ENCODE data around the gene XPC. TPM values are rescaled to one million over a fixed set of nuclear protein-coding genes. Genes with fewer than 3 reads are reported as not detected.

The XPC gene
- polyA plus RNA-seq, 1 of the 3 experiments (the other 2 are of a cell fraction) = 50.0 TPM

DNA sequence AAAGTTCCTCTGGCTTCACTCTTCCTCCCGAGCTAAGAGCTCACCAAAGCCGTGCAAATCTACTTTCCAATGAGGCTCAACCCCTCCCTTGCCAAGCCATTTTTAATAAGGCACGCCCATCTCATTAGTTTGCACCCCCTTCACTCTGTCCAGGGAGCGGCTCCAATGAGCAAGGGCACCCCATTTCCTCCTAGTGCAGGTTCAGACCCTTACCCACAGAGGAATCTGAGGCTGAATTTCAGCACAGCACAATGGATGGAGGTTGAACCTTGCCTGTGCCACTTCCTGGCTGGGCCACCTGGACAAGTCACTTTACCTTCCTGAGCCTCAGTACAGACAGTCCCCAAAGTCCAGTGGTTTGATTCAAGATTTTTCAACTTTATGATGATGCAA lies 25.4 kb downstream of the XPC start:
- Histone ChIP-seq H2AFZ (ENCODE audit: low read depth) (no peak overlapping the region), H3F3A (replicated peaks; ENCODE audit: insufficient read depth) (no peaks in the 10 kb centered on the region), H3K27me3 (ENCODE audit: insufficient read depth) (no peaks in the 10 kb centered on the region), H3K4me1 (ENCODE audit: control insufficient read depth in 1 of 2, insufficient read depth in 2 of 2, low read depth in 1 of 2, low read length in 1 of 2) (peaks cover 0 to 2% of the 10 kb centered on the region in 2 experiments; a peak in 1 of 4 replicates), H3K9ac (no peak overlapping the region), H3K4me2 (no peak overlapping the region), H4K20me1 (ENCODE audit: insufficient read depth) (0 out of 2 replicates have a peak, but pooled peaks cover 9% of the 10 kb centered on the region), H3K79me2 (ENCODE audit: insufficient read depth) (peaks cover 38% of the 10 kb centered on the region; the same call in 1 of the 2 replicates), H3K9me2 (no peaks in the 10 kb centered on the region), H3K36me3 (replicated peaks in 1 of 2; ENCODE audit: control insufficient read depth in 1 of 2, insufficient read depth in 2 of 2, low read length in 1 of 2) (peaks cover 51 to 77% of the 10 kb centered on the region in 2 experiments), H3K27ac (ENCODE audit: low read depth in 2 of 2, low read length in 1 of 2) (no peak overlapping the region), H3K4me3 (ENCODE audit: low read depth in 2 of 2, low read length in 1 of 2) (no peak overlapping the region), H3K9me3 (no peaks in the 10 kb centered on the region)
- no peak for DNase-seq
- ChIA-PET CTCF (interaction anchor here (1.0 to 2.1 kb wide), 5 partner anchors 15 to 256 kb away, joined by 3 to 5 read pairs (median 4); partner anchors contain the start of genes CHCHD4 and TMEM43), POLR2A (no interaction called here)
- TF ChIP-seq, protein P1, sequence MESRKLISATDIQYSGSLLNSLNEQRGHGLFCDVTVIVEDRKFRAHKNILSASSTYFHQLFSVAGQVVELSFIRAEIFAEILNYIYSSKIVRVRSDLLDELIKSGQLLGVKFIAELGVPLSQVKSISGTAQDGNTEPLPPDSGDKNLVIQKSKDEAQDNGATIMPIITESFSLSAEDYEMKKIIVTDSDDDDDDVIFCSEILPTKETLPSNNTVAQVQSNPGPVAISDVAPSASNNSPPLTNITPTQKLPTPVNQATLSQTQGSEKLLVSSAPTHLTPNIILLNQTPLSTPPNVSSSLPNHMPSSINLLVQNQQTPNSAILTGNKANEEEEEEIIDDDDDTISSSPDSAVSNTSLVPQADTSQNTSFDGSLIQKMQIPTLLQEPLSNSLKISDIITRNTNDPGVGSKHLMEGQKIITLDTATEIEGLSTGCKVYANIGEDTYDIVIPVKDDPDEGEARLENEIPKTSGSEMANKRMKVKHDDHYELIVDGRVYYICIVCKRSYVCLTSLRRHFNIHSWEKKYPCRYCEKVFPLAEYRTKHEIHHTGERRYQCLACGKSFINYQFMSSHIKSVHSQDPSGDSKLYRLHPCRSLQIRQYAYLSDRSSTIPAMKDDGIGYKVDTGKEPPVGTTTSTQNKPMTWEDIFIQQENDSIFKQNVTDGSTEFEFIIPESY (IDR thresholded peaks at IDR 0.05; ENCODE audit: borderline replicate concordance, low read depth) = no peak
- no peak for TF ChIP-seq RCOR1 (IDR thresholded peaks at IDR 0.05; ENCODE audit: low read length)
- no peak for TF ChIP-seq RAD21 (IDR thresholded peaks at IDR 0.05; ENCODE audit: low read length)
- TF ChIP-seq, protein P2, sequence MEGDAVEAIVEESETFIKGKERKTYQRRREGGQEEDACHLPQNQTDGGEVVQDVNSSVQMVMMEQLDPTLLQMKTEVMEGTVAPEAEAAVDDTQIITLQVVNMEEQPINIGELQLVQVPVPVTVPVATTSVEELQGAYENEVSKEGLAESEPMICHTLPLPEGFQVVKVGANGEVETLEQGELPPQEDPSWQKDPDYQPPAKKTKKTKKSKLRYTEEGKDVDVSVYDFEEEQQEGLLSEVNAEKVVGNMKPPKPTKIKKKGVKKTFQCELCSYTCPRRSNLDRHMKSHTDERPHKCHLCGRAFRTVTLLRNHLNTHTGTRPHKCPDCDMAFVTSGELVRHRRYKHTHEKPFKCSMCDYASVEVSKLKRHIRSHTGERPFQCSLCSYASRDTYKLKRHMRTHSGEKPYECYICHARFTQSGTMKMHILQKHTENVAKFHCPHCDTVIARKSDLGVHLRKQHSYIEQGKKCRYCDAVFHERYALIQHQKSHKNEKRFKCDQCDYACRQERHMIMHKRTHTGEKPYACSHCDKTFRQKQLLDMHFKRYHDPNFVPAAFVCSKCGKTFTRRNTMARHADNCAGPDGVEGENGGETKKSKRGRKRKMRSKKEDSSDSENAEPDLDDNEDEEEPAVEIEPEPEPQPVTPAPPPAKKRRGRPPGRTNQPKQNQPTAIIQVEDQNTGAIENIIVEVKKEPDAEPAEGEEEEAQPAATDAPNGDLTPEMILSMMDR (IDR thresholded peaks at IDR 0.05) = no peak
- TF ChIP-seq MEF2A (IDR thresholded peaks at IDR 0.05; ENCODE audit: borderline replicate concordance, low read depth) = no peak
- TF ChIP-seq FOXM1 (IDR thresholded peaks at IDR 0.05; ENCODE audit: low read depth) = no peak
- TF ChIP-seq FOSL2 (IDR thresholded peaks at IDR 0.05; ENCODE audit: borderline replicate concordance, low read depth) = no peak
- TF ChIP-seq SMC3 (IDR thresholded peaks at IDR 0.05; ENCODE audit: low read depth, low read length) = no peak
- TF ChIP-seq JUND (IDR thresholded peaks at IDR 0.05) = no peak
- TF ChIP-seq NRF1 (IDR thresholded peaks at IDR 0.05; ENCODE audit: low read depth, low read length) = no peak
- TF ChIP-seq POLR2AphosphoS5 (IDR thresholded peaks at IDR 0.05; ENCODE audit: low read depth, low read length) = no peak
- TF ChIP-seq CHD2 (IDR thresholded peaks at IDR 0.05; ENCODE audit: low read length, partially characterized antibody) = no peak
- TF ChIP-seq YY1 (IDR thresholded peaks at IDR 0.05; ENCODE audit: low read depth) = no peak
- no peak for TF ChIP-seq GABPA (IDR thresholded peaks at IDR 0.05; ENCODE audit: low read depth)
- TF ChIP-seq NFIC (IDR thresholded peaks at IDR 0.05; ENCODE audit: borderline replicate concordance) = no peak
- 100% methylated on average over 4 of the region's 4 CpGs for WGBS (ENCODE audit: low lambda C conversion rate)

Measured in SK-N-SH (cell line).